IMR-90 (cell line): ENCODE results near the gene PACS1. TPM values are rescaled to one million over a fixed set of nuclear protein-coding genes. Genes with fewer than 3 reads are reported as not detected.

Source experiments
- ATAC-seq: fragments of 200-7000 bp; cut with Tn5 transposase; 2 replicates; pipeline ENCODE4 v1.9.1; 2020; ENCODE audit warnings: low read depth, mild to moderate bottlenecking, moderate library complexity
- BruUV-seq: library from RNA; stranded (reverse); fragments of 400-500 nt; replicated peaks from 2 replicates; lab custom pipeline; 2021; lab: Mats Ljungman, UMichigan
- CTCF ChIA-PET: fragments of 300-600 bp; formaldehyde crosslinking; extraction: SDS; loops from one replicate; lab custom pipeline; 2021; ENCODE audit warnings: antibody characterized with exemption; lab: Yijun Ruan, JAX
- POLR2A ChIA-PET: fragments of 300-600 bp; sonication (Branson Sonifier 250); formaldehyde crosslinking; loops from one replicate; lab custom pipeline; 2022; ENCODE audit warnings: antibody characterized with exemption; ENCODE audit not compliant: unreplicated experiment; lab: Charles Lee
- DNase-seq: peaks from one replicate; pipeline ENCODE4 v3.0.0; 2013
- H2AFZ ChIP-seq: replicated peaks from 2 replicates; pipeline ENCODE3; 2013; ENCODE audit warnings: low read length, mild to moderate bottlenecking; ENCODE audit not compliant: poor library complexity
- H2AK5ac ChIP-seq: 2 replicates; pipeline ENCODE4 v1.6.1; 2013; ENCODE audit warnings: low read depth, low read length, inconsistent platforms
- H2AK9ac ChIP-seq: replicated peaks from 2 replicates; pipeline ENCODE3; 2013; ENCODE audit warnings: mild to moderate bottlenecking, low read depth, low read length, moderate library complexity; ENCODE audit not compliant: poor library complexity
- H2BK120ac ChIP-seq: 2 replicates; pipeline ENCODE4 v1.6.1; 2013; ENCODE audit warnings: low read depth, low read length, inconsistent platforms
- H2BK15ac ChIP-seq: 3 replicates; pipeline ENCODE4 v1.6.1; 2013; ENCODE audit warnings: low read depth, low read length, inconsistent platforms
- H2BK20ac ChIP-seq: 2 replicates; pipeline ENCODE4 v1.6.1; 2013; ENCODE audit warnings: low read depth, mild to moderate bottlenecking, inconsistent platforms, low read length, moderate library complexity
- H2BK5ac ChIP-seq: 2 replicates; pipeline ENCODE4 v1.6.1; 2013; ENCODE audit warnings: mild to moderate bottlenecking, low read depth, low read length, inconsistent platforms; ENCODE audit not compliant: poor library complexity, severe bottlenecking
- H3K14ac ChIP-seq: replicated peaks from 2 replicates; pipeline ENCODE4 v1.6.1; 2013; ENCODE audit warnings: low read depth, low read length, inconsistent platforms
- H3K18ac ChIP-seq: 2 replicates; pipeline ENCODE4 v1.6.1; 2013; ENCODE audit warnings: low read depth, low read length, control low read depth
- H3K23ac ChIP-seq: 2 replicates; pipeline ENCODE4 v1.6.1; 2013; ENCODE audit warnings: low read depth, low read length, inconsistent platforms
- H3K27ac ChIP-seq: 2 replicates; pipeline ENCODE4 v1.5.1; 2013; ENCODE audit warnings: mild to moderate bottlenecking, control low read depth, low read length; ENCODE audit not compliant: insufficient read depth
- H3K27me3 ChIP-seq: 2 replicates; pipeline ENCODE4 v1.6.1; 2013; ENCODE audit warnings: low read length; ENCODE audit not compliant: control insufficient read depth, insufficient read depth
- H3K36me3 ChIP-seq: 2 replicates; pipeline ENCODE4 v1.6.1; 2013; ENCODE audit warnings: low read length, mixed read lengths; ENCODE audit not compliant: control insufficient read depth, insufficient read depth
- H3K4ac ChIP-seq: 2 replicates; pipeline ENCODE4 v1.6.1; 2013; ENCODE audit warnings: low read depth, low read length, inconsistent platforms
- H3K4me1 ChIP-seq: 2 replicates; pipeline ENCODE4 v1.6.1; 2013; ENCODE audit warnings: low read length, mixed read lengths; ENCODE audit not compliant: control insufficient read depth, insufficient read depth
- H3K4me2 ChIP-seq: 2 replicates; pipeline ENCODE4 v1.6.1; 2013; ENCODE audit warnings: low read depth, mild to moderate bottlenecking, control low read depth, low read length, moderate library complexity
- H3K4me3 ChIP-seq: 2 replicates; pipeline ENCODE4 v1.5.1; 2013; ENCODE audit warnings: low read depth, mild to moderate bottlenecking, control low read depth, low read length, moderate library complexity; ENCODE audit not compliant: insufficient read depth
- H3K56ac ChIP-seq: 2 replicates; pipeline ENCODE4 v1.6.1; 2013; ENCODE audit warnings: low read length, inconsistent platforms; ENCODE audit not compliant: insufficient read depth; ENCODE audit errors: extremely low read depth
- H3K79me1 ChIP-seq, 2 experiments: 2 replicates each; pipeline ENCODE4 v1.6.1; 2013; ENCODE audit warnings: low read length in 2 of 2, inconsistent platforms in 1 of 2, low read depth in 1 of 2
- H3K9ac ChIP-seq: 2 replicates; pipeline ENCODE4 v1.6.1; 2013; ENCODE audit warnings: low read depth, low read length, control low read depth
- H3K9me1 ChIP-seq: 2 replicates; pipeline ENCODE4 v1.6.1; 2013; ENCODE audit warnings: low read length, inconsistent platforms; ENCODE audit not compliant: insufficient read depth
- H3K9me3 ChIP-seq: 2 replicates; pipeline ENCODE4 v1.6.1; 2013; ENCODE audit warnings: low read length; ENCODE audit not compliant: control insufficient read depth, insufficient read depth
- H4K20me1 ChIP-seq: 2 replicates; pipeline ENCODE4 v1.6.1; 2013; ENCODE audit warnings: low read length, inconsistent platforms; ENCODE audit not compliant: insufficient read depth
- H4K5ac ChIP-seq: 2 replicates; pipeline ENCODE4 v1.6.1; 2013; ENCODE audit warnings: mild to moderate bottlenecking, low read depth, low read length, control low read depth
- H4K8ac ChIP-seq, 2 experiments: 2 replicates each; pipeline ENCODE4 v1.6.1; 2013; ENCODE audit warnings: low read depth in 2 of 2, low read length in 2 of 2, control low read depth in 1 of 2, inconsistent platforms in 1 of 2
- H4K91ac ChIP-seq: 2 replicates; pipeline ENCODE4 v1.6.1; 2013; ENCODE audit warnings: low read depth, low read length, inconsistent platforms; ENCODE audit not compliant: insufficient read depth
- BHLHE40 ChIP-seq: fragments of 150-350 bp; IDR thresholded peaks from 2 replicates; pipeline ENCODE4 v1.6.1; 2016; ENCODE audit warnings: mild to moderate bottlenecking, low read depth, low read length
- CHD1 ChIP-seq: IDR thresholded peaks from 2 replicates; pipeline ENCODE4 v1.6.1; 2012; ENCODE audit warnings: low read depth, low read length, improper control_type of control experiment
- CTCF ChIP-seq: conservative IDR thresholded peaks from 2 replicates; pipeline ENCODE4 v1.5.1; 2012; ENCODE audit warnings: mild to moderate bottlenecking, low read depth, low read length, improper control_type of control experiment
- MAFK ChIP-seq: IDR thresholded peaks from 2 replicates; pipeline ENCODE4 v1.6.1; 2012; ENCODE audit warnings: low read depth, low read length, improper control_type of control experiment
- MAZ ChIP-seq: IDR thresholded peaks from 2 replicates; pipeline ENCODE4 v1.6.1; 2012; ENCODE audit warnings: low read depth, mild to moderate bottlenecking, low read length, improper control_type of control experiment, moderate library complexity, borderline replicate concordance
- MXI1 ChIP-seq: IDR thresholded peaks from 2 replicates; pipeline ENCODE4 v1.6.1; 2012; ENCODE audit warnings: low read depth, mild to moderate bottlenecking, low read length, moderate library complexity, borderline replicate concordance
- NFE2L2 ChIP-seq: fragments of 150-350 bp; IDR thresholded peaks from 2 replicates; pipeline ENCODE4 v1.6.1; 2016; ENCODE audit warnings: low read depth, mild to moderate bottlenecking, low read length
- POLR2A ChIP-seq: IDR thresholded peaks from 2 replicates; pipeline ENCODE4 v1.6.1; 2012; ENCODE audit warnings: mild to moderate bottlenecking, low read depth, low read length
- RCOR1 ChIP-seq: IDR thresholded peaks from 2 replicates; pipeline ENCODE4 v1.6.1; 2012; ENCODE audit warnings: mild to moderate bottlenecking, low read length, improper control_type of control experiment; ENCODE audit not compliant: insufficient replicate concordance
- RFX5 ChIP-seq: IDR thresholded peaks from 2 replicates; pipeline ENCODE4 v1.8.0; 2012; ENCODE audit warnings: low read depth, mild to moderate bottlenecking, low read length, moderate library complexity
- SMC3 ChIP-seq: fragments of 150-350 bp; IDR thresholded peaks from 2 replicates; pipeline ENCODE4 v1.6.1; 2016; ENCODE audit warnings: low read depth, mild to moderate bottlenecking, antibody characterized with exemption, low read length, moderate library complexity
- WGBS, 2 experiments: methylation state at CpG; one replicate each; pipeline versions ENCODE4 v1.1.5 to v1.1.7; 2013; ENCODE audit warnings: missing lambda C conversion rate in 2 of 2; ENCODE audit not compliant: insufficient read length in 1 of 2; ENCODE audit errors: extremely low coverage in 2 of 2; 5-methylcytosine and 5-hydroxymethylcytosine counted together
- dilution Hi-C: fragments of 300-500 bp; cut with HindIII; formaldehyde crosslinking; loops from one replicate; pipeline ENCODE4 v1.14.3; 2018; ENCODE audit warnings: low sequenced_read_pairs; ENCODE audit not compliant: unreplicated experiment
- in situ Hi-C: fragments of 300-500 bp; cut with MboI; formaldehyde crosslinking; loops from 3 replicates; pipeline ENCODE4 v1.14.3; 2019; ENCODE audit warnings: low sequenced_read_pairs, inconsistent platforms, mixed read lengths
- intact Hi-C: fragments of 100-400 bp; cut with micrococcal nuclease; formaldehyde crosslinking; loops from 2 replicates; pipeline ENCODE4 v1.10.0; 2022
- polyA plus RNA-seq, 3 experiments: library from polyadenylated mRNA; depleted of rRNA; stranded (reverse); fragments of >200 nt; gene quantifications; 2 replicates each; pipeline ENCODE4 v1.2.3, GENCODE V29; 2012; ENCODE audit warnings: low replicate concordance in 1 of 3
- total RNA-seq: library from RNA; depleted of rRNA; stranded (reverse); fragments of >200 nt; gene quantifications from 2 replicates; pipeline ENCODE4 v1.2.3, GENCODE V29; 2012
- TF ChIP-seq, protein P1 (sequence below): fragments of 150-350 bp; IDR thresholded peaks from 2 replicates; pipeline ENCODE4 v1.6.1; 2016; ENCODE audit warnings: low read depth, mild to moderate bottlenecking, low read length, moderate library complexity, borderline replicate concordance
- TF ChIP-seq, protein P2 (sequence below): fragments of 150-350 bp; IDR thresholded peaks from 2 replicates; pipeline ENCODE4 v1.6.1; 2017; ENCODE audit warnings: mild to moderate bottlenecking, antibody characterized with exemption, low read length, low read depth

The PACS1 gene
- total and polyA plus RNA-seq, 2 of the 4 experiments (the other 2 are of a cell fraction), result 7.3 to 32.0 TPM

GRCh38 chr11:66268244-66268951, 198.3 kb downstream of the PACS1 start, which contains the start of gene RAB1B:
Gene RAB1B (plus strand): TSS chr11:66268639. CDS start chr11:66268680, 41 bp downstream.
- H2BK120ac ChIP-seq, result peak within 1 kb of the TSS; percentile 67
- peak within 1 kb of the TSS; percentile 59 to 98 for H4K8ac ChIP-seq
- peaks cover 38% of the 10 kb centered on the region for H3K36me3 ChIP-seq
- H3K79me1 ChIP-seq, result peaks cover 8 to 55% of the 10 kb centered on the region in 2 experiments
- DNase-seq, result peak; percentile 99
- no peaks in the 10 kb centered on the region for H3K9me3 ChIP-seq
- peak within 1 kb of the TSS; percentile 63 for H3K4me3 ChIP-seq
- peak within 1 kb of the TSS; percentile 90 for H3K4me2 ChIP-seq
- no peaks in the 10 kb centered on the region for H3K27me3 ChIP-seq
- H2AFZ ChIP-seq, result peak within 1 kb of the TSS; percentile 95
- ATAC-seq, result peak; percentile 82
- H2BK15ac ChIP-seq, result peak within 1 kb of the TSS; percentile 45; the same call in 1 of the 3 replicates
- peak within 1 kb of the TSS; percentile 28; the same call in 1 of the 2 replicates for H2BK20ac ChIP-seq
- POLR2A ChIA-PET, result interaction anchor here (0.5 to 0.7 kb wide), 2 partner anchors 21 to 257 kb away, joined by 3 to 12 read pairs; partner anchors contain the start of gene YIF1A
- WGBS, 2 experiments, result 0% methylated on average over 39 of the region's 64 CpGs; no CpG with 5 or more reads in 1 of the 2 experiments
- peak within 1 kb of the TSS; percentile 92 for H3K4ac ChIP-seq
- H3K27ac ChIP-seq, result peak within 1 kb of the TSS; percentile 94
- H2AK9ac ChIP-seq, result peak within 1 kb of the TSS; percentile 99
- peaks cover 2% of the 10 kb centered on the region; the same call in 1 of the 2 replicates for H3K9me1 ChIP-seq
- H3K9ac ChIP-seq, result peak within 1 kb of the TSS; percentile 86
- H3K56ac ChIP-seq, result peak within 1 kb of the TSS; percentile 91
- BruUV-seq, result no TSS peak
- intact Hi-C loops, result no loop called here
- dilution Hi-C loops, result no loop called here
- H3K14ac ChIP-seq, result peak within 1 kb of the TSS; percentile 95
- peak within 1 kb of the TSS; percentile 81 for H4K5ac ChIP-seq
- peak within 1 kb of the TSS; percentile 94 for H2AK5ac ChIP-seq
- CTCF ChIA-PET, result interaction anchor here (0.6 to 1.0 kb wide), 2 partner anchors 14 to 45 kb away, joined by 4 to 5 read pairs; no protein-coding TSS in a partner anchor
- H2BK5ac ChIP-seq, result peak within 1 kb of the TSS; percentile 97
- in situ Hi-C loops, result no loop called here
- peaks cover 4% of the 10 kb centered on the region; the same call in 1 of the 2 replicates for H3K4me1 ChIP-seq
- H4K91ac ChIP-seq, result peak within 1 kb of the TSS; percentile 94
- H4K20me1 ChIP-seq, result peaks cover 34% of the 10 kb centered on the region; the same call in 1 of the 2 replicates
- peak within 1 kb of the TSS; percentile 90 for H3K23ac ChIP-seq
- H3K18ac ChIP-seq, result peak within 1 kb of the TSS; percentile 74
- TF ChIP-seq MXI1 (peak; percentile 24; the same call in 1 of the 2 replicates), CTCF (no peak), MAFK (no peak), POLR2A (0 out of 2 replicates have a peak, but pooled peaks have one; percentile 30), BHLHE40 (0 out of 2 replicates have a peak, but pooled peaks have one; percentile 16), MAZ (peak; percentile 92; the same call in 1 of the 2 replicates), RFX5 (no peak), NFE2L2 (no peak), RCOR1 (no peak), SMC3 (no peak), CHD1 (no peak)
- TF ChIP-seq, protein P1, sequence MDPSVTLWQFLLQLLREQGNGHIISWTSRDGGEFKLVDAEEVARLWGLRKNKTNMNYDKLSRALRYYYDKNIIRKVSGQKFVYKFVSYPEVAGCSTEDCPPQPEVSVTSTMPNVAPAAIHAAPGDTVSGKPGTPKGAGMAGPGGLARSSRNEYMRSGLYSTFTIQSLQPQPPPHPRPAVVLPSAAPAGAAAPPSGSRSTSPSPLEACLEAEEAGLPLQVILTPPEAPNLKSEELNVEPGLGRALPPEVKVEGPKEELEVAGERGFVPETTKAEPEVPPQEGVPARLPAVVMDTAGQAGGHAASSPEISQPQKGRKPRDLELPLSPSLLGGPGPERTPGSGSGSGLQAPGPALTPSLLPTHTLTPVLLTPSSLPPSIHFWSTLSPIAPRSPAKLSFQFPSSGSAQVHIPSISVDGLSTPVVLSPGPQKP, result no peak
- TF ChIP-seq, protein P2, sequence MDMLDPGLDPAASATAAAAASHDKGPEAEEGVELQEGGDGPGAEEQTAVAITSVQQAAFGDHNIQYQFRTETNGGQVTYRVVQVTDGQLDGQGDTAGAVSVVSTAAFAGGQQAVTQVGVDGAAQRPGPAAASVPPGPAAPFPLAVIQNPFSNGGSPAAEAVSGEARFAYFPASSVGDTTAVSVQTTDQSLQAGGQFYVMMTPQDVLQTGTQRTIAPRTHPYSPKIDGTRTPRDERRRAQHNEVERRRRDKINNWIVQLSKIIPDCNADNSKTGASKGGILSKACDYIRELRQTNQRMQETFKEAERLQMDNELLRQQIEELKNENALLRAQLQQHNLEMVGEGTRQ, result no peak
